ENCODE results near the gene ASPM.

GRCh38 chr1:197073978-197074377 is 72.5 kb downstream of the ASPM start:
- TF ChIP-seq, protein P1, sequence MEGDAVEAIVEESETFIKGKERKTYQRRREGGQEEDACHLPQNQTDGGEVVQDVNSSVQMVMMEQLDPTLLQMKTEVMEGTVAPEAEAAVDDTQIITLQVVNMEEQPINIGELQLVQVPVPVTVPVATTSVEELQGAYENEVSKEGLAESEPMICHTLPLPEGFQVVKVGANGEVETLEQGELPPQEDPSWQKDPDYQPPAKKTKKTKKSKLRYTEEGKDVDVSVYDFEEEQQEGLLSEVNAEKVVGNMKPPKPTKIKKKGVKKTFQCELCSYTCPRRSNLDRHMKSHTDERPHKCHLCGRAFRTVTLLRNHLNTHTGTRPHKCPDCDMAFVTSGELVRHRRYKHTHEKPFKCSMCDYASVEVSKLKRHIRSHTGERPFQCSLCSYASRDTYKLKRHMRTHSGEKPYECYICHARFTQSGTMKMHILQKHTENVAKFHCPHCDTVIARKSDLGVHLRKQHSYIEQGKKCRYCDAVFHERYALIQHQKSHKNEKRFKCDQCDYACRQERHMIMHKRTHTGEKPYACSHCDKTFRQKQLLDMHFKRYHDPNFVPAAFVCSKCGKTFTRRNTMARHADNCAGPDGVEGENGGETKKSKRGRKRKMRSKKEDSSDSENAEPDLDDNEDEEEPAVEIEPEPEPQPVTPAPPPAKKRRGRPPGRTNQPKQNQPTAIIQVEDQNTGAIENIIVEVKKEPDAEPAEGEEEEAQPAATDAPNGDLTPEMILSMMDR (IDR thresholded peaks at IDR 0.05): no peak
- TF ChIP-seq EZH2 (IDR thresholded peaks at IDR 0.05): no peak
